HepG2 (cell line): ENCODE measurements around the gene LDB3. TPM values are rescaled to one million over a fixed set of nuclear protein-coding genes. Genes with fewer than 3 reads are reported as not detected.

Source experiments
- ATAC-seq: fragments of 200-7000 bp; cut with Tn5 transposase; 3 replicates; pipeline ENCODE4 v1.9.1; 2020; ENCODE audit warnings: mild to moderate bottlenecking, moderate library complexity
- BruUV-seq: library from RNA; stranded (reverse); fragments of 400-500 nt; replicated peaks from 2 replicates; lab custom pipeline; 2021; lab: Mats Ljungman, UMichigan
- CTCF ChIA-PET: fragments of 300-600 bp; formaldehyde crosslinking; extraction: SDS; loops from one replicate; lab custom pipeline; 2021; ENCODE audit warnings: low total read pairs, inconsistent platforms, low intra/inter-chr PET ratio; lab: Yijun Ruan, JAX
- POLR2A ChIA-PET: fragments of 350-600 bp; sonication (Branson Sonifier 250); formaldehyde crosslinking; loops from one replicate; lab custom pipeline; 2020; ENCODE audit warnings: antibody characterized with exemption, inconsistent platforms; lab: Yijun Ruan, JAX
- DNase-seq: peaks from one replicate; pipeline ENCODE4 v3.0.0-alpha.2; 2015; ENCODE audit warnings: low spot score
- FAIRE-seq: peaks from 3 replicates; lab custom pipeline; 2011; peaks lifted over from hg19 to GRCh38; lab: Jason Lieb, UNC
- H2AFZ ChIP-seq: one replicate; pipeline ENCODE4 v1.6.1; 2011; ENCODE audit warnings: low read length, inconsistent platforms
- H3K27ac ChIP-seq: fragments of 300-600 bp; 3 replicates; pipeline ENCODE4 v1.8.0; 2011; ENCODE audit warnings: mixed run types, mild to moderate bottlenecking, mixed read lengths, low read length, inconsistent platforms; ENCODE audit not compliant: insufficient read depth; ENCODE audit errors: extremely low read length
- H3K27me3 ChIP-seq, 2 experiments: fragments of 200-600 bp in 1 of 2; 2 replicates in 1 of 2; 3 replicates in 1 of 2; pipeline versions ENCODE4 v1.6.0 to v1.8.0; 2011; ENCODE audit warnings: low read length in 2 of 2, mild to moderate bottlenecking in 2 of 2, moderate library complexity in 2 of 2, inconsistent platforms in 1 of 2; ENCODE audit not compliant: insufficient read depth in 2 of 2, control insufficient read depth in 1 of 2
- H3K36me3 ChIP-seq, 2 experiments: fragments of 200-600 bp in 1 of 2; replicated peaks in 1 of 2; 2 replicates in 1 of 2; 3 replicates in 1 of 2; pipeline versions ENCODE4 v1.5.1 to v1.8.0; 2011; ENCODE audit warnings: low read length in 2 of 2, inconsistent platforms in 1 of 2; ENCODE audit not compliant: insufficient read depth in 2 of 2, control insufficient read depth in 1 of 2
- H3K4me1 ChIP-seq: 2 replicates; pipeline ENCODE4 v1.5.1; 2012; ENCODE audit warnings: low read length, inconsistent platforms; ENCODE audit not compliant: insufficient read depth
- H3K4me2 ChIP-seq: 2 replicates; pipeline ENCODE4 v1.6.0; 2011; ENCODE audit warnings: low read depth, low read length, inconsistent platforms
- H3K4me3 ChIP-seq, 3 experiments: fragments of 200-600 bp in 1 of 3; sonication (generic), shearing (Covaris generic) in 1 of 3; replicated peaks in 1 of 3; 2 replicates each; pipeline ENCODE4 v1.5.1; 2011 to 2016; ENCODE audit warnings: low read length in 3 of 3, inconsistent platforms in 2 of 3, low read depth in 2 of 3, mild to moderate bottlenecking in 2 of 3, control low read depth in 1 of 3, mixed read lengths in 1 of 3; ENCODE audit not compliant: insufficient read depth in 1 of 3
- H3K79me2 ChIP-seq: one replicate; pipeline ENCODE4 v1.6.1; 2011; ENCODE audit warnings: low read length, inconsistent platforms; ENCODE audit not compliant: insufficient read depth
- H3K9ac ChIP-seq: 2 replicates; pipeline ENCODE4 v1.6.0; 2011; ENCODE audit warnings: mild to moderate bottlenecking, low read depth, low read length, inconsistent platforms; ENCODE audit not compliant: insufficient read depth
- H3K9me3 ChIP-seq: 2 replicates; pipeline ENCODE4 v1.5.1; 2012; ENCODE audit warnings: mild to moderate bottlenecking, low read length
- H4K20me1 ChIP-seq: 2 replicates; pipeline ENCODE4 v1.6.0; 2011; ENCODE audit warnings: inconsistent platforms, mild to moderate bottlenecking, low read length, moderate library complexity; ENCODE audit not compliant: insufficient read depth
- BHLHE40 ChIP-seq: IDR thresholded peaks from 2 replicates; pipeline ENCODE4 v1.6.1; 2011; ENCODE audit warnings: low read length, improper control_type of control experiment
- PPARG ChIP-seq: conservative IDR thresholded peaks from 2 replicates; pipeline ENCODE4 v1.6.1; 2016; ENCODE audit warnings: missing biosample characterization, missing genetic modification reagents
- RBM22 ChIP-seq: fragments of 200-400 bp; formaldehyde crosslinking; optimal IDR thresholded peaks from 2 replicates; pipeline ENCODE3; 2017; ENCODE audit warnings: mild to moderate bottlenecking, low read length, moderate library complexity
- ZNF160 ChIP-seq: sonication (generic); formaldehyde crosslinking; IDR thresholded peaks from 2 replicates; pipeline ENCODE4 v1.8.0; 2022; ENCODE audit warnings: mild to moderate bottlenecking, inconsistent platforms, missing genetic modification reagents
- ZNF17 ChIP-seq: sonication (generic); formaldehyde crosslinking; IDR thresholded peaks from 2 replicates; pipeline ENCODE4 v1.5.0; 2020; ENCODE audit warnings: mild to moderate bottlenecking, missing genetic modification reagents
- ZNF672 ChIP-seq: sonication (generic); formaldehyde crosslinking; IDR thresholded peaks from 2 replicates; pipeline ENCODE4 v1.8.1; 2022; ENCODE audit warnings: missing genetic modification reagents
- ZNF891 ChIP-seq: sonication (generic); formaldehyde crosslinking; IDR thresholded peaks from 2 replicates; pipeline ENCODE4 v1.5.0; 2020; ENCODE audit warnings: mild to moderate bottlenecking, missing genetic modification reagents
- whole genome bisulfite sequencing: methylation state at CpG from one replicate; pipeline ENCODE4 v1.1.6; 2017; ENCODE audit warnings: low lambda C conversion rate; 5-methylcytosine and 5-hydroxymethylcytosine counted together
- in situ Hi-C: cut with HindIII; loops from 2 replicates; pipeline ENCODE4 v1.10.0; 2017; ENCODE audit warnings: low pct_unique_long_range_greater_than_20kb; ENCODE audit not compliant: extremely low pct_ligation_motif_present
- intact Hi-C: fragments of 100-400 bp; cut with micrococcal nuclease; formaldehyde crosslinking; loops from one replicate; pipeline ENCODE4 v1.10.0; 2022; ENCODE audit not compliant: unreplicated experiment
- polyA plus RNA-seq, 8 experiments: library from polyadenylated mRNA; depleted of rRNA in 3 of 8; stranded (reverse) in 7 of 8; unstranded in 1 of 8; fragments of >200 nt; fragmentation: Illumina TruSeq in 4 of 8; extraction: Trizol in 4 of 8; gene quantifications; 2 replicates each; pipeline versions ENCODE4 v1.2.1 to v1.2.3, GENCODE V29; 2011 to 2016; ENCODE audit warnings: low read depth in 4 of 8, missing spikeins in 1 of 8, mixed read lengths in 1 of 8; ENCODE audit not compliant: insufficient read depth in 1 of 8
- total RNA-seq, 5 experiments: library from RNA; depleted of rRNA; stranded (reverse); fragments of >200 nt; fragmentation: Illumina TruSeq; extraction: Trizol; gene quantifications; 2 replicates each; pipeline ENCODE4 v1.2.3, GENCODE V29; 2016; ENCODE audit warnings: low read depth in 1 of 5
- TF ChIP-seq, protein P1 (sequence below): sonication (generic); formaldehyde crosslinking; IDR thresholded peaks from 2 replicates; pipeline ENCODE4 v1.4.0; 2020; ENCODE audit warnings: missing genetic modification reagents
- TF ChIP-seq, protein P2 (sequence below), 2 experiments: sonication (generic) in 1 of 2; formaldehyde crosslinking in 1 of 2; IDR thresholded peaks; 2 replicates each; pipeline versions ENCODE4 v1.5.1 to v1.6.1; 2011 to 2020; ENCODE audit warnings: borderline replicate concordance in 1 of 2, low read depth in 1 of 2, low read length in 1 of 2, mild to moderate bottlenecking in 1 of 2, missing genetic modification reagents in 1 of 2, moderate library complexity in 1 of 2

Gene LDB3
- total and polyA plus RNA-seq, 2 of the 13 experiments (the other 11 are each of a cell fraction or from before 2014, with no cell fraction given) = not detected

DNA sequence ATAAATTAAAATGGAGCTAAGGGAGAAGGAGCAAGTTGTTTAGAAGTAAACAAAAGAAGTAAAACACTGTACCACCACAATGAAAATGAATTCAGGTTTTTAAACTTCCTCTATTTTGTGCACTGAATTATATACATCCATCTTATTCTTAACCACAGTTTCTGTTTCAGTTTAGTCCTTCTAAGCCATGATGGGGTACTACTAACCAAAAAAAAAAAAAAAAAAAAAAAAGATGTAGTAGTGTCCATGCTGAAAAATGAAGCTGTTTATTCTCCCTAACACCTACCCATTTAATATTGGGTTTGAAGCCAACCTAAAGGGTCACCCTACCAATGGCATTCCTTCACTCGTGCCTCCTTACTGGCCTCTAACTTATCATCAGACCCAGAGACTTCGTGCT, 84.7 kb downstream of the LDB3 start:
- WGBS = 100% methylated on average over 2 of the region's 2 CpGs
- Histone ChIP-seq H3K36me3 (no peaks in the 10 kb centered on the region), H3K4me1 (peaks cover 30% of the 10 kb centered on the region), H3K79me2 (peaks cover 15% of the 10 kb centered on the region), H3K27ac (no peak overlapping the region), H2AFZ (no peak overlapping the region), H3K9ac (no peak overlapping the region), H3K4me2 (no peak overlapping the region), H3K27me3 (no peaks in the 10 kb centered on the region; a peak in 1 of 5 replicates), H3K9me3 (no peaks in the 10 kb centered on the region), H3K4me3 (no peak overlapping the region), H4K20me1 (peaks cover under 1% of the 10 kb centered on the region; the same call in 1 of the 2 replicates)
- in situ Hi-C loops (no loop called here), intact Hi-C loops (no loop called here)
- no peak for ATAC-seq
- no peak for DNase-seq
- TF ChIP-seq RBM22 (no peak), ZNF672 (CRISPR knock-in tag) (no peak), ZNF17 (CRISPR knock-in tag) (no peak), ZNF891 (CRISPR knock-in tag) (no peak), ZNF160 (CRISPR knock-in tag) (no peak)
- TF ChIP-seq, protein P1, sequence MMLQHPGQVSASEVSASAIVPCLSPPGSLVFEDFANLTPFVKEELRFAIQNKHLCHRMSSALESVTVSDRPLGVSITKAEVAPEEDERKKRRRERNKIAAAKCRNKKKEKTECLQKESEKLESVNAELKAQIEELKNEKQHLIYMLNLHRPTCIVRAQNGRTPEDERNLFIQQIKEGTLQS = no peak
- CTCF ChIA-PET = no interaction called here
- BruUV-seq = no TSS peak
- POLR2A ChIA-PET = no interaction called here
- FAIRE-seq = no peak

DNA sequence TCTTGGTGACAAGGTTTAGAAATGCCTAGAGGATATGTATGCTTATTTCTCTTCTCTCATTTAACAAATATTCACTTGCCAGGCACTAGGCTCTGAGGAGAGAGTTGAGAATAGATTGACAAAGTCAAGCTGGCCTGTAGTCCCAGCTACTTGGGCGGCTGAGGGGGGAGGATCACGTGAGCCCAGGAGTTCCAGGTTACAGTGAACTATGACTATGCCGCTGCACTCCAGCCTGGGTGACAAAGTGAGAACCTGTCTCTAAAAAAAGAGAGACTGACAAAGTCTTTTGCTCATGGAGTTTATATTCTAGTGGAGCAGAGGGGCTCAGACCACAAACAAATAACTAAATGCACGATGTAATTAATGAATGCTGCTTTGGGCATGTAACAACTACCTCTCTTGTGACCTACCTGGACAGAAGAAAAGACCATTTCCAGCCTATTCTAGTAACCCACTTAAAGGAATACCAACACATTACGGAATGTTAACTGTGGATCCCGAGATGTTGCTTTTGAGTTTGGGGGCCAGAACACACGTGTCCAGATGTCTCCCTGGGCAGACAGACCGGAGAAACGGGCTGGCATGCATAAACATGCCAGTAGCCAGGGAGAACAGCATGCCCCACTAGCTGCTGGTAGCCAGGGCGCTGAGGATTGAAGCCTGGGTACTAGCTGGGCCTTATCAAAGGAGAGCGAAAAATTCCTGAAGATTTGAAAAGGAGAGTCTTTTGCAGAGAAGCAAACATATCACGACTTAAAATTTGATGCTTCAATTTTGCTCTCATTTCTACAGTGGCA, 85.5 kb downstream of the LDB3 start:
- in situ Hi-C loops (no loop called here), intact Hi-C loops (no loop called here)
- no peak overlapping the region for H3K4me3 ChIP-seq
- TF ChIP-seq PPARG = no peak
- TF ChIP-seq, protein P2, sequence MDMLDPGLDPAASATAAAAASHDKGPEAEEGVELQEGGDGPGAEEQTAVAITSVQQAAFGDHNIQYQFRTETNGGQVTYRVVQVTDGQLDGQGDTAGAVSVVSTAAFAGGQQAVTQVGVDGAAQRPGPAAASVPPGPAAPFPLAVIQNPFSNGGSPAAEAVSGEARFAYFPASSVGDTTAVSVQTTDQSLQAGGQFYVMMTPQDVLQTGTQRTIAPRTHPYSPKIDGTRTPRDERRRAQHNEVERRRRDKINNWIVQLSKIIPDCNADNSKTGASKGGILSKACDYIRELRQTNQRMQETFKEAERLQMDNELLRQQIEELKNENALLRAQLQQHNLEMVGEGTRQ (IDR thresholded peaks at IDR 0.05; ENCODE audit: low read depth, low read length) = peak; percentile 23; the same call in 1 of the 2 replicates
- TF ChIP-seq, protein P2 (CRISPR knock-in tag; IDR thresholded peaks at IDR 0.05; ENCODE audit: borderline replicate concordance) = peak; percentile 42; the same call in 1 of the 2 replicates
- TF ChIP-seq BHLHE40 = peak; percentile 79
- no peaks in the 10 kb centered on the region for H3K36me3 ChIP-seq
- H3K27ac ChIP-seq = no peak overlapping the region
- WGBS = 76% methylated on average over 12 of the region's 12 CpGs
- ATAC-seq (no peak), FAIRE-seq (no peak), DNase-seq (no peak)
- no TSS peak for BruUV-seq
- H4K20me1 ChIP-seq = peaks cover 7% of the 10 kb centered on the region
- no peak overlapping the region for H3K9ac ChIP-seq
- ChIA-PET CTCF (no interaction called here), POLR2A (no interaction called here)
- no peaks in the 10 kb centered on the region for H3K9me3 ChIP-seq
- H3K27me3 ChIP-seq = no peaks in the 10 kb centered on the region; a peak in 1 of 5 replicates
- no peak overlapping the region for H2AFZ ChIP-seq
- H3K4me1 ChIP-seq = peaks cover 30% of the 10 kb centered on the region
- H3K4me2 ChIP-seq = peak overlapping the region; percentile 28
- H3K79me2 ChIP-seq = peaks cover 23% of the 10 kb centered on the region
